ACC112 (cell line): ENCODE measurements around the gene TLR10.
A peak's percentile ranks its signal among the peaks of the same experiment; 100 is the strongest.

Experiments
- H2AFZ ChIP-seq: fragments of 200-600 bp; sonication (generic); one replicate; pipeline ENCODE4 v1.6.0; 2017; ENCODE audit warnings: antibody characterized with exemption, low read length; ENCODE audit not compliant: unreplicated experiment
- H3K27ac ChIP-seq: fragments of 200-600 bp; sonication (generic); 2 replicates; pipeline ENCODE4 v1.5.1; 2014; ENCODE audit warnings: low read depth, mild to moderate bottlenecking, antibody characterized with exemption, low read length, moderate library complexity
- H3K27me3 ChIP-seq: fragments of 200-600 bp; sonication (generic); 2 replicates; pipeline ENCODE4 v1.6.1; 2014; ENCODE audit warnings: mild to moderate bottlenecking, antibody characterized with exemption, low read length, moderate library complexity, mixed read lengths; ENCODE audit not compliant: insufficient read depth
- H3K36me3 ChIP-seq: fragments of 200-600 bp; sonication (generic); 2 replicates; pipeline ENCODE4 v1.6.1; 2016; ENCODE audit warnings: mild to moderate bottlenecking, antibody characterized with exemption, low read length, moderate library complexity, mixed read lengths; ENCODE audit not compliant: insufficient read depth
- H3K4me1 ChIP-seq: fragments of 200-600 bp; sonication (generic); one replicate; pipeline ENCODE4 v1.6.1; 2016; ENCODE audit warnings: low read length, mixed read lengths; ENCODE audit not compliant: insufficient read depth, unreplicated experiment, control insufficient read depth
- H3K4me3 ChIP-seq: fragments of 200-600 bp; sonication (generic); 2 replicates; pipeline ENCODE4 v1.5.1; 2014; ENCODE audit warnings: mild to moderate bottlenecking, low read depth, low read length
- H3K79me2 ChIP-seq: fragments of 200-600 bp; sonication (generic); one replicate; pipeline ENCODE4 v1.6.0; 2016; ENCODE audit warnings: low read length; ENCODE audit not compliant: control insufficient read depth, unreplicated experiment, insufficient read depth

The TLR10 gene

GRCh38 chr4:38747629-38748028 lies 35.2 kb downstream of the TLR10 start:
- Histone ChIP-seq H3K27ac (no peak overlapping the region), H3K4me3 (no peak overlapping the region), H3K79me2 (no peaks in the 10 kb centered on the region), H3K36me3 (no peaks in the 10 kb centered on the region), H2AFZ (no peak overlapping the region), H3K27me3 (no peaks in the 10 kb centered on the region), H3K4me1 (peaks cover 16% of the 10 kb centered on the region)

- H3K27me3 ChIP-seq: no peaks in the 10 kb centered on the region
Measured at GRCh38 chr4:38745881-38746280, 36.9 kb downstream of the TLR10 start.

GRCh38 chr4:38743866-38744265 lies 38.9 kb downstream of the TLR10 start:
- Histone ChIP-seq H3K27ac (no peak overlapping the region), H3K4me3 (no peak overlapping the region), H2AFZ (peak overlapping the region; percentile 91), H3K27me3 (no peaks in the 10 kb centered on the region), H3K79me2 (no peaks in the 10 kb centered on the region), H3K4me1 (peaks cover 4% of the 10 kb centered on the region), H3K36me3 (no peaks in the 10 kb centered on the region)

More at GRCh38 chr4:38745881-38746280, 36.9 kb downstream of the TLR10 start:
- Histone ChIP-seq H3K79me2 (no peaks in the 10 kb centered on the region), H3K27ac (no peak overlapping the region), H2AFZ (no peak overlapping the region), H3K4me3 (no peak overlapping the region), H3K4me1 (peaks cover 4% of the 10 kb centered on the region), H3K36me3 (no peaks in the 10 kb centered on the region)

GRCh38 chr4:38740303-38740702 lies 42.5 kb downstream of the TLR10 start:
- Histone ChIP-seq H3K79me2 (no peaks in the 10 kb centered on the region), H2AFZ (no peak overlapping the region), H3K27me3 (0 out of 2 replicates have a peak, but pooled peaks cover 4% of the 10 kb centered on the region), H3K4me3 (no peak overlapping the region), H3K27ac (no peak overlapping the region), H3K4me1 (peaks cover 4% of the 10 kb centered on the region), H3K36me3 (no peaks in the 10 kb centered on the region)

- peaks cover 4% of the 10 kb centered on the region for H3K4me1 ChIP-seq
- no peak overlapping the region for H3K27ac ChIP-seq
- H3K27me3 ChIP-seq: 0 out of 2 replicates have a peak, but pooled peaks cover 4% of the 10 kb centered on the region
- no peaks in the 10 kb centered on the region for H3K79me2 ChIP-seq
- H3K36me3 ChIP-seq: no peaks in the 10 kb centered on the region
- H2AFZ ChIP-seq: no peak overlapping the region
- no peak overlapping the region for H3K4me3 ChIP-seq
Measured at GRCh38 chr4:38738940-38739803, 43.6 kb downstream of the TLR10 start.

GRCh38 chr4:38735870-38736269 lies 46.9 kb downstream of the TLR10 start:
- Histone ChIP-seq H3K27me3 (0 out of 2 replicates have a peak, but pooled peaks cover 4% of the 10 kb centered on the region), H2AFZ (no peak overlapping the region), H3K79me2 (no peaks in the 10 kb centered on the region), H3K4me1 (peaks cover 2% of the 10 kb centered on the region), H3K4me3 (no peak overlapping the region), H3K36me3 (no peaks in the 10 kb centered on the region), H3K27ac (no peak overlapping the region)

GRCh38 chr4:38734911-38735310 lies 47.9 kb downstream of the TLR10 start:
- Histone ChIP-seq H3K27me3 (0 out of 2 replicates have a peak, but pooled peaks cover 4% of the 10 kb centered on the region), H2AFZ (no peak overlapping the region), H3K79me2 (no peaks in the 10 kb centered on the region), H3K36me3 (no peaks in the 10 kb centered on the region), H3K4me3 (no peak overlapping the region), H3K4me1 (peaks cover 7% of the 10 kb centered on the region), H3K27ac (no peak overlapping the region)

GRCh38 chr4:38734446-38734845 lies 48.3 kb downstream of the TLR10 start:
- Histone ChIP-seq H2AFZ (no peak overlapping the region), H3K27ac (no peak overlapping the region), H3K27me3 (0 out of 2 replicates have a peak, but pooled peaks cover 4% of the 10 kb centered on the region), H3K36me3 (no peaks in the 10 kb centered on the region), H3K4me3 (no peak overlapping the region), H3K79me2 (no peaks in the 10 kb centered on the region), H3K4me1 (peaks cover 7% of the 10 kb centered on the region)

GRCh38 chr4:38733663-38734062 lies 49.1 kb downstream of the TLR10 start:
- Histone ChIP-seq H3K4me3 (no peak overlapping the region), H3K36me3 (no peaks in the 10 kb centered on the region), H2AFZ (no peak overlapping the region), H3K27ac (no peak overlapping the region), H3K79me2 (no peaks in the 10 kb centered on the region), H3K4me1 (peaks cover 7% of the 10 kb centered on the region), H3K27me3 (0 out of 2 replicates have a peak, but pooled peaks cover 4% of the 10 kb centered on the region)

GRCh38 chr4:38730830-38731646 lies 51.8 kb downstream of the TLR10 start:
- Histone ChIP-seq H3K4me3 (no peak overlapping the region), H3K36me3 (no peaks in the 10 kb centered on the region), H3K4me1 (peaks cover 7% of the 10 kb centered on the region), H3K27me3 (0 out of 2 replicates have a peak, but pooled peaks cover 4% of the 10 kb centered on the region), H2AFZ (peak overlapping the region; percentile 10), H3K79me2 (no peaks in the 10 kb centered on the region), H3K27ac (no peak overlapping the region)
